EH (cell line): Measurements from ENCODE around the gene ABI3BP.
"Not testable (repeated sequence)": the region's sequence is repeated elsewhere in the genome, so short reads cannot be mapped to it uniquely, and the experiment has no call there.

ENCODE experiments used
- DNase-seq: peaks from one replicate; pipeline ENCODE4 v3.0.0-alpha.2; 2015; ENCODE audit warnings: low read depth

The ABI3BP gene, protein sequence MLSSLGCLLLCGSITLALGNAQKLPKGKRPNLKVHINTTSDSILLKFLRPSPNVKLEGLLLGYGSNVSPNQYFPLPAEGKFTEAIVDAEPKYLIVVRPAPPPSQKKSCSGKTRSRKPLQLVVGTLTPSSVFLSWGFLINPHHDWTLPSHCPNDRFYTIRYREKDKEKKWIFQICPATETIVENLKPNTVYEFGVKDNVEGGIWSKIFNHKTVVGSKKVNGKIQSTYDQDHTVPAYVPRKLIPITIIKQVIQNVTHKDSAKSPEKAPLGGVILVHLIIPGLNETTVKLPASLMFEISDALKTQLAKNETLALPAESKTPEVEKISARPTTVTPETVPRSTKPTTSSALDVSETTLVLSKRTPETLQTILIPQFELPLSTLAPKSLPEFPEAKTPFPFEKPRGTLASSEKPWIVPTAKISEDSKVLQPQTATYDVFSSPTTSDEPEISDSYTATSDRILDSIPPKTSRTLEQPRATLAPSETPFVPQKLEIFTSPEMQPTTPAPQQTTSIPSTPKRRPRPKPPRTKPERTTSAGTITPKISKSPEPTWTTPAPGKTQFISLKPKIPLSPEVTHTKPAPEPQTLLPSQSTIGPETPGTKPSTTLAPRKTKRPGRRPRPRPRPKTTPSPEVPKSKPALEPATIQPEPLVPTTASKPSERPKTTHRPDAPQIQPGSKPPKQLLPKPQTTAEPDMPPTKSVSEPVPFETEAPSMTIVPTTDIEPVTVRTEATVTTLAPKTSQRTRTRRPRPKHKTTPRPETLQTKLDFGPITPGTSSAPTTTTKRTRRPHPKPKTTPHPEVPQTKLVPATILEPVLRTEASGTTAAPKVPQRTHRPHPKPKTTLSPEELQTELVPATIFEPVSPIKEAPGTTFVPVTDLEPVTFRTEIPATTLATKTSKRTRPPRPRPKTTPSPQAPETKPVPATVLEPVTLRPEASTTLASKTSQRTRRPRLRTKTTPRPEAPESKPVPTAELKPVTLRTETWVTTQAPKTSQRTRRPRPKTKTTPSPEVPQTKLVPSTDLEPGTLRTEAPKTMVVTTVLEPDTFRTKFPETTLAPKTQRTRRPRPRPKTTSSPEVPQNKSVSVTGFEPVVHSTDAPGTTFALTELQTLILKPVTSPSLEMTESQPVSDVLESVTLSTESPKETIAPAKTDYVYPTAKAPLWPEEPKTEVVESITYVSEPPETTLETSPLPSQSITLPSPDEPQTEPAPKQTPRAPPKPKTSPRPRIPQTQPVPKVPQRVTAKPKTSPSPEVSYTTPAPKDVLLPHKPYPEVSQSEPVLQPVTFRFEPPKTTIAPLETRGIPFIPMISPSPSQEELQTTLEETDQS (N-terminal part only)

DNA sequence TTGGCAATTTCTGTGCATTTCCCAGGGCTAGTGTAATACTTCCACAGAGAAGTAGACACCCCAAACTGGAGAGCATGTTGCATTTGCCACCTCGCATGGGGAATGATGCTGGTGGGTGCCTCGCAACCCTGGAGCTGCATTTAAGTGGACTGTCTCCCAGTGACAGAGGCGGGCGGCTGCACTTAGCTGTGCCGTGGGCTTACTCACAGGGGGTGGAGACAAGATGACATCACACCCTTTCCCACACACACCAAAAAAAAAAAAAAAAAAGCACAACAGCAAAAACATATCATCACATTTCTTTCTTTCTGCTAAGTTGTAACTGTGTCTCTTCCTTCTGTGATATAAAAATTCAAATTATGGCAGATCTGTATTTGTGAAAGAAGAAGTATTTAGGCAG is at the start of gene ABI3BP:
Gene ABI3BP (minus strand): TSS at position 113 of the 400 bp plus-strand sequence. CDS start 37 bp downstream, at position 76.
- peak; percentile 93 for DNase-seq

- DNase-seq = no peak
Measured at GRCh38 chr3:101039285-101039684, 46.1 kb upstream of the ABI3BP start.

DNA sequence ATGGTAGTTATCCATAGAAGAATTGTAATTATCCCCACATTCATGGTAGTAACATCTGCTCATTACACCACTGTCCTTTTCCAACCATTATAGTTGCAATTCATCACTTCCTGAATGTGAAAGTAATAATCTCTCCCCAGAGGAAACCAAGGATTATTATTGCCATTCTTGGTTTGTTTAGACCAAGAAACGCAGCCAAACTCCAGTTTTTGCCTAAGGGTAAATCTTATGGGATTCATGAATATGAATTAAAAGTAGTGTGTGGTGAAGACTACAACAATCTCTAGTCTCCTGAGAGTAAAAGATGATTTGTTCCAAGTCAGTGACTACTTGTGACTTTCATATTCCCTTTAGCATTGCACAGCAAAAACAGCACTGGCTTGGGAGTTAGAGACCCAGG is 45.7 kb upstream of the ABI3BP start:
- DNase-seq = peak; percentile 80

DNA sequence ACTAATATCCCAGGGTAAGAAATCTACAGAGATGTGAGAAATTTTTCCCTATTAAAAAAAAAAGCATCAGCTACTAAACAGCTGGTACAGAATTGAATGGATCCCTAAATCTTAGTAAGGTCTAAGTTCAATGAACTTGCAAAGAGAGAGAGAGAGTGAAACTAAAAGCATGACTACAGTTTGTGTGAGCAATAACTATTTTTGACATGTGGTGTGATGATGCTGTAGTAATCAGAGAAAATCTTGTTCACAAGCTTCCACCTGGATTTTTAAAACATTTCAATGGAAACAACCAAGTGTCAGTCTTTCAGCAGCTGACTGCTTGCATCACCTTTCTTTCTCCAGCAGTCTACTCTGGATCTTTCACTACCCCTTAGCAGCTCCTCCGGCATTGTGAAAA is 45.2 kb upstream of the ABI3BP start:
- peak; percentile 37 for DNase-seq

DNA sequence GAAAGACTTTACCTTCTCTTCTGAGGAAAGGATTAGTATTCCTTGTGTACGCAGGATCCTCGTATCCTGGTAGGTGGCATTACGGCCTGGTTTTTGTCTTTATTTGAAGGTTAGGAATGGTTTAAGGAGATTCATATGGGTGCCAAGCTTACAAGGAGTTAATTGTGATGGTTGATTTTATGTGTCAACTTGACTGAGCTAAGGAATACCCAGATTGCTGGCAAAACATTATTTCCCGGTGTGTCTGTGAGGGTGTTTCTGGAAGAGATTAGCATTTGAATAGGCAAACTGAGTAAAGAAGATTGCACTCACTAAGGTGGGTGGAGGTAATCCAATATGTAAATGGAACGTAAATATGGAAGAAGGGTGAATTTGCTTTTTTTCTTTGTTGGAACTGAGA is 44.4 kb upstream of the ABI3BP start:
- DNase-seq = no peak

- DNase-seq = no peak
Measured at GRCh38 chr3:101036676-101037075, 43.5 kb upstream of the ABI3BP start.

GRCh38 chr3:101036213-101036618 is 43.0 kb upstream of the ABI3BP start:
- peak; percentile 98 for DNase-seq

- DNase-seq = no peak
Measured at GRCh38 chr3:101027286-101027685, 34.1 kb upstream of the ABI3BP start.

DNA sequence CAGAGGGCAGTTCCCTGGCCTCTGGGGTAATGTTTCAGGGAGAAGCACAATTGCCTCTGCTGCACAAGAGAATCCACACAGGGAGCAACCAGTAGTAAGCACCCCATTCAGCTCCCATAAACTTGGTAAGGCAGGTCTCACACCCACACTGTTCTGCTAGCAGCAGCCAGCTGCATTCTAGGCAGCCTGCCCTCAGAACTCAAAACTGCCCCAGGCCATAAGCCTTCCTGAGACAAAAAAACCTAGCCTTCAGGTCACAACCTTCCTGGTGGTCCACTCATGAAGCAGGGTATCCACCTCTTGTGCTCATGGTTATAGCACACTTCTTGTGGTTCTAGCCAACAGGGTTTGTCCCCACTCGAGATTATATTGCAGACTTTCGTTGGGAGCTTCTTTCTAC is 33.7 kb upstream of the ABI3BP start:
- DNase-seq = no peak

DNA sequence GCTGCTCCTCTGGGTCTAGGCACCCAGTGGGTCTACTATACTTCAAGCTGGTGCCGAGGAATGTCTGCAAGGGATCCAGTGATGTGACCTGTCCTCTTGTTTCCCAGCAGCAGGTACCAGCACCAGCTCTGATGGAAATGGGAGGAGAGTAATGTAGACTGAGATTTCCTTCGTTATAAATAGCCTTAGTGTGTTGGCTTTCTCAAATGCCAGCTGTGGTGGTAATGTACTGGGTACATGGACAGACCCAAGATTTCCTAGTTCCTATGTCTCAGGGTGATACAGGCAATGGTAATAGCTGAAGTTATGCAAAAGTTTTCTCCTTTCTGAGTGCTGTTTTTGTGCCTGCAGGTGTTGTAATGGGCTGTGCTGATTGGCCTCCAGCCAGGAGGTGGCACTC is 33.0 kb upstream of the ABI3BP start:
- DNase-seq = no peak

- DNase-seq = peak; percentile 88
Measured at GRCh38 chr3:101020351-101021015, 27.3 kb upstream of the ABI3BP start.

- peak; percentile 55 for DNase-seq
Measured at GRCh38 chr3:101017017-101017416, 23.8 kb upstream of the ABI3BP start.

- DNase-seq = not testable (repeated sequence)
Measured at GRCh38 chr3:101012312-101012711, 19.1 kb upstream of the ABI3BP start.

DNA sequence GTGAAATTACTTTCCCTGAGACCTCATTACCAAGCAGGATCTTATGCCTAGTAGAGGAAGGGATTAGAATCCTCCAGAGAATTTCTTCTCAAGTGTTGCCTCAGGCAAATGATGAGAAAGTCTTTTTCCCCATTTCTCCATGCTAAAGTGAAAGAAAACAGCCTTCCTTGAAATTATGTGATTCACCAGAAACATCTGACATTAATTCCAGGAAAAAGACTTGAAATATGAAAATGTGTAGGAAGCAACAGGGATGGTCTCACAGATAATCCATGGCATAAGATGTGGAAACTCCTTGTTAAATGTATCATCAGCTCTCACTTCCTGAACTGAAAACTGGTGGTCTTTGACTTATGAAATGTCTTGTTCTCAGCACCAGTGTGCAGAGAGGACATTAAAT is 17.9 kb upstream of the ABI3BP start:
- DNase-seq = peak; percentile 89

GRCh38 chr3:101010296-101010695 is 17.1 kb upstream of the ABI3BP start:
- peak; percentile 97 for DNase-seq

GRCh38 chr3:101009386-101009785 is 16.2 kb upstream of the ABI3BP start:
- DNase-seq = peak; percentile 70

DNA sequence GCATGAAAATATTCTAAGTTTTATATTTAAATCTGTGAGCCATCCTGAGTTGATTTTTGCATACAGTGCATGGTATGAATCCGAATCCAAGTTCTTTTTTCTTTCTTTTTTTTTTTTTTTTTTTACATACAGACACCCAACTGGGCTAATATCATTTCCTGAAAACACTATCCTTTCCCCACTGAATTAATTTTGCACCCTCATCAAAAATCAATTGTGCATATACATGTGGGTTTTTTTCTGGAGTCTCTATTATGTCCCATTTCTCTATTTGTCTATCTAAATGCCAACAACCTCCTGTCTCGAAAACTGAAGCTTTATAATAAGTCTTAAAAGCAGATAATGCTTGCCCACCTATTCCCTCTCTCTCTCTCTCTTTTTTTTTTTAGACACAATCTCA is 5.9 kb upstream of the ABI3BP start:
- DNase-seq = no peak

- no peak for DNase-seq
Measured at GRCh38 chr3:100994809-100995208, 1.6 kb upstream of the ABI3BP start.

DNA sequence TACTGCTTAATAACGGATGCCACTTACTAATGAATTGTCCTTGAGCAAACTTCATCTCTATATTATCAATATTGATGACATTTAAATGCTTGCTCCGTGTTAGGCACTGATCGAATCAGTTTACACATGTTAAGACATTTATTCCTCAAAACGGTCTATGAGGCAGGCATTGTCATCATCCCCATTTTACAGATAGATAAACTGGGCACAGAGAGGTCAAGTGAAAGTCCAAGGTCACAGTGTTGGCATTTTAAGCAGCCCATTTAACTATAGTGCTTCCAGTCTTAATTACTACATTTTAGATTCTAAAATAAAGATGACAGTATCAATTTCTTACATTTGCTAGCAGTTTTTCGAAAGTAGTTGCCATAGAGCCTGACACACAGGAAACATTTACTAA is 966 bp upstream of the ABI3BP start:
- DNase-seq = no peak

DNA sequence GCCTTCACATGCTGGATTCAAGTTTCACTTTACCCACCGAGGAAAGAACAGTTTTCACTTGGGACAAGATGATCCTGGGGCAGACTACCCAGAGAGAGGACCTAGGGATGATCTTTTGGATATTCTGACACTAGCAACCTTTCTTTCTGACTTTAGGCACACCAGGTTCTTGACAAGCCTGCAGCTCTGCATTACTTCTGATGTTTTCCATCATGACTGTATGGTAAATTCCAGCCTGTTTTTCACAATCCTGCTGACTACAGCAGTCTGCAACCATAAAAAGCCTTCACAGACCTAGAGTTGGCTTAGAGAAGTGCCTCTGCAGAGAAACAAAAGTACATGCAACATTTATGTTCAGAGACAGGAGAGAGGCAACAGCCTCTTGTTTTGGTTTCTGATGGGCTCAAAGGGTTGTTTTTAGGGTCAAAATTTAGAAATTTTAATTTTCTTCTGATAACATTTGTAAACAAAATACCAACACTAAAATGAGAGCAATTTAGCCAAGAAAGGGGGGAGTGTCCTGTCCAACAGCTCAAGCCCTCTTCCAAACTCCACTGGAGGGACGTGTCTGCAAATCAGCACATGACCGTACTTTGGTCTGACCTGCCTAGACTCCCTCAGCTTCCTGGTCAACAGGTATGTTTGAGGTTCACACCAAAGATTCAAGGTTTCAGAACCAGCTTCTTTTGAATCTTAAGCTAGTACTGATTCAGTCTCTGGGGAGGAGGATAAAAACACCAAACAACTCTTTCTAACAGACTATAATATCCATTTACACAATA is 799 bp downstream of the ABI3BP start:
- DNase-seq = peak; percentile 71

DNA sequence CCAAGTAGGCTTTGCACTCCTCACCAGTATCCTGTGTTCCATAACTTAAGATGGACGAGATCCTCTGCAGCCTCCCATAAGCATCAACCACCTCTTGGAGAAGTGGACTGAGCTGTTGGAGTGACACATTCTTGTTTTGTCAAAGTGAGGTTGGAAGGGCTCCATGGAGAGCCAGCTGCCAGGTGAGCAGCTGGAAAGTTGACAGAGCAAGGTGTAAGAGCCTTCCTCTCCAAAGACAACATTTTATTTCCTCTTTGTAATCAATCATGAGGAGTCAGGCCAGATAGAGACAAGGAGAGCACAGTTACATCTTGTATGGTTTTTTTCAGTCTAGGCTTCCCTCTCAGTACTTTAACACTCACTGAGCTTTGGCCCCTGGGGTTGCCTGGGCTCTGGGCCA is 5.1 kb downstream of the ABI3BP start:
- no peak for DNase-seq
